Naive thymus-derived CD4-positive, alpha-beta T cell (primary cell): ENCODE data around the gene ZC2HC1B. TPM values are rescaled to one million over a fixed set of nuclear protein-coding genes. Genes with fewer than 3 reads are reported as not detected.
"Not testable (repeated sequence)": the region's sequence is repeated elsewhere in the genome, so short reads cannot be mapped to it uniquely, and the experiment has no call there.

Experiments used
- ATAC-seq: fragments of 150-1000 bp; cut with Tn5 transposase; 2 replicates; pipeline ENCODE4 v1.10.0; 2021; ENCODE audit warnings: mild to moderate bottlenecking, moderate library complexity
- CTCF ChIA-PET: fragments of 350-600 bp; sonication (Branson Sonifier 250); formaldehyde crosslinking; loops from one replicate; lab custom pipeline; 2021; ENCODE audit warnings: antibody characterized with exemption; lab: Charles Lee
- POLR2A ChIA-PET: fragments of 350-600 bp; sonication (Branson Sonifier 250); formaldehyde crosslinking; loops from one replicate; lab custom pipeline; 2021; ENCODE audit warnings: antibody characterized with exemption, inconsistent platforms; lab: Charles Lee
- DNase-seq, 9 donors: peaks; one replicate each; pipeline versions ENCODE4 v3.0.0 to v3.0.0-alpha.2; 2020 to 2022; ENCODE audit warnings: mixed read lengths in 1 of 9
- H3K27ac ChIP-seq: one replicate; pipeline ENCODE4 v1.7.0; 2013; ENCODE audit warnings: mild to moderate bottlenecking, low read depth, low read length, moderate library complexity
- H3K27me3 ChIP-seq, 2 donors: one replicate each; pipeline ENCODE4 v1.7.0; 2013; ENCODE audit warnings: low read length in 2 of 2, mild to moderate bottlenecking in 2 of 2, moderate library complexity in 2 of 2; ENCODE audit not compliant: control insufficient read depth in 2 of 2, insufficient read depth in 2 of 2
- H3K36me3 ChIP-seq, 3 experiments: 1 replicate in 2 of 3; 2 replicates in 1 of 3; pipeline ENCODE4 v1.7.0; 2013; ENCODE audit warnings: low read length in 3 of 3, mild to moderate bottlenecking in 3 of 3, moderate library complexity in 1 of 3; ENCODE audit not compliant: insufficient read depth in 3 of 3, control insufficient read depth in 2 of 3
- H3K4me1 ChIP-seq, 2 donors: one replicate each; pipeline ENCODE4 v1.7.0; 2013; ENCODE audit warnings: low read length in 2 of 2, mild to moderate bottlenecking in 2 of 2, moderate library complexity in 1 of 2; ENCODE audit not compliant: control insufficient read depth in 2 of 2, insufficient read depth in 2 of 2
- H3K4me3 ChIP-seq: 2 replicates; pipeline ENCODE4 v1.7.0; 2013; ENCODE audit warnings: mild to moderate bottlenecking, low read length
- H3K9me3 ChIP-seq, 3 experiments: 1 replicate in 2 of 3; 2 replicates in 1 of 3; pipeline ENCODE4 v1.7.0; 2013; ENCODE audit warnings: low read length in 3 of 3; ENCODE audit not compliant: control insufficient read depth in 2 of 3
- H3K27ac Mint-ChIP-seq, 9 donors: one replicate each; pipeline ENCODE4 v1.8.0; 2020 to 2022; ENCODE audit warnings: mixed read lengths in 9 of 9, mild to moderate bottlenecking in 8 of 9, moderate library complexity in 5 of 9, inconsistent platforms in 2 of 9
- H3K27me3 Mint-ChIP-seq, 5 donors: one replicate each; pipeline ENCODE4 v1.8.0; 2021 to 2022; ENCODE audit warnings: mixed read lengths in 5 of 5, mild to moderate bottlenecking in 1 of 5
- H3K36me3 Mint-ChIP-seq, 5 donors: one replicate each; pipeline ENCODE4 v1.8.0; 2020 to 2022; ENCODE audit warnings: mixed read lengths in 5 of 5, mild to moderate bottlenecking in 3 of 5, inconsistent platforms in 1 of 5
- H3K4me1 Mint-ChIP-seq, 7 donors: one replicate each; pipeline ENCODE4 v1.8.0; 2020 to 2022; ENCODE audit warnings: mixed read lengths in 7 of 7, mild to moderate bottlenecking in 3 of 7, inconsistent platforms in 1 of 7
- H3K4me3 Mint-ChIP-seq, 10 donors: one replicate each; pipeline ENCODE4 v1.8.0; 2020 to 2022; ENCODE audit warnings: mild to moderate bottlenecking in 10 of 10, mixed read lengths in 10 of 10, moderate library complexity in 6 of 10, inconsistent platforms in 2 of 10
- H3K9me3 Mint-ChIP-seq, 11 donors: one replicate each; pipeline ENCODE4 v1.8.0; 2020 to 2022; ENCODE audit warnings: mixed read lengths in 11 of 11, mild to moderate bottlenecking in 4 of 11, inconsistent platforms in 1 of 11, moderate library complexity in 1 of 11
- intact Hi-C, 2 donors: fragments of 100-400 bp; cut with micrococcal nuclease; formaldehyde crosslinking; loops; one replicate each; pipeline ENCODE4 v1.15.1; 2023
- polyA plus RNA-seq, 2 donors: library from polyadenylated mRNA; unstranded; fragments of 300-500 nt; fragmentation: Illumina TruSeq; gene quantifications; one replicate each; pipeline ENCODE4 v1.2.3, GENCODE V29; 2021
- total RNA-seq, 6 experiments: library from RNA in 5 of 6; stranded (reverse) in 5 of 6; gene quantifications; 1 replicate in 5 of 6; 2 replicates in 1 of 6; pipeline ENCODE4 v1.2.3 and lab custom pipeline; 2021 to 2026

Gene ZC2HC1B
- total and polyA plus RNA-seq, 7 experiments from 2014 or later: 0.49 TPM; not detected in 6

DNA sequence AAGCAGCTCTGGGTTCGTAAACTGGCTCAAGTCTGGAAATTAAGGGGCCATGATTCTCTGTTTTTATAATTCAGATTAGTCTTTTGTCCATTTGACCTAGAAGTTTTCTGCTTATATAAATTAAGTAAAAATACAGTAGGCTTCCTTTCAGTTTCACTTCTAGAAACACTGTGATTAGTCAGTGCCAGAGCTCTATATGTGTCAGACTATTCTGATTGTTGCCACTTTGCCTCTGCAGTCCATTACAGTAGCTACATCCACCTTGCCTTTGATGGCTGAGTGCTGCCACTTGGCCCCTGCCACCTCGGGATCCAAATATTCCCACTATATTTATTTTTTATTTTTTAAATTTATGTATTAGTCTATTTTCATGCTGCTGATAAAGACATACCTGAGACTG lies 7.9 kb downstream of the ZC2HC1B start:
- Mint-ChIP-seq H3K4me1 (peaks cover 0 to 13% (median 0%) of the 10 kb centered on the region in 7 donors), H3K27ac (peak overlapping the region in 1 of 9 donors; percentile 44), H3K27me3 (no peaks in the 10 kb centered on the region), H3K36me3 (peaks cover 3 to 23% (median 22%) of the 10 kb centered on the region in 5 donors), H3K9me3 (peaks cover 0 to 43% (median 15%) of the 10 kb centered on the region in 11 donors), H3K4me3 (no peak overlapping the region)
- no peaks in the 10 kb centered on the region for H3K4me1 ChIP-seq
- no peak overlapping the region for H3K27ac ChIP-seq
- H3K9me3 ChIP-seq: no peaks in the 10 kb centered on the region
- DNase-seq (no peak), ATAC-seq (no peak)
- H3K27me3 ChIP-seq: no peaks in the 10 kb centered on the region
- ChIA-PET POLR2A (no interaction called here), CTCF (no interaction called here)
- no peaks in the 10 kb centered on the region for H3K36me3 ChIP-seq
- no peak overlapping the region for H3K4me3 ChIP-seq
- intact Hi-C loops: no loop called here

DNA sequence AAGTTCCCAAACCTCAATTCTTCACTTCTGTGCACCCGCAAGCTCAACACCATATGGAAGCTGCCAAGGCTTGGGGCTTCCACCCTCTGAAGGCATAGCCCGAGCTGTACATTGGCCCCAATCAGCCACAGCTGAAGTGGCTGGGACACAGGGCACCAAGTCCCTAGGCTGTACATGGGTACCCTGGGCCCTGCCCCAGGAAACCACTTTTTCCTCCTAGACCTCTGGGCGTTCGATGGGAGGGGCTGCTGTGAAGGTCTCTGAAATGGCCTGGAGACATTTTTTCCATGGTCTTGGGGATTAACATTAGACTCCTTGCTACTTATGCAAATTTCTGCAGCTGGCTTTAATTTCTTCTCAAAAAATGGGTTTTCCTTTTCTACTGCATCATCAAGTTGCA lies 9.3 kb downstream of the ZC2HC1B start:
- POLR2A ChIA-PET, H3K4me3 ChIP-seq, H3K27me3 ChIP-seq, DNase-seq, H3K4me3 Mint-ChIP-seq, intact Hi-C loops, H3K9me3 ChIP-seq, H3K27ac Mint-ChIP-seq, H3K4me1 ChIP-seq, H3K27ac ChIP-seq, ATAC-seq, H3K36me3 ChIP-seq, H3K27me3 Mint-ChIP-seq: not testable (repeated sequence)
- CTCF ChIA-PET: interaction anchor here (0.6 kb wide), 1 partner anchor 488 kb away, joined by 3 read pairs; no protein-coding TSS in a partner anchor
- H3K9me3 Mint-ChIP-seq: peaks cover 0 to 43% (median 10%) of the 10 kb centered on the region in 11 donors
- peaks cover 0 to 16% (median 13%) of the 10 kb centered on the region in 5 donors for H3K36me3 Mint-ChIP-seq
- peaks cover 0 to 13% (median 0%) of the 10 kb centered on the region in 7 donors for H3K4me1 Mint-ChIP-seq

DNA sequence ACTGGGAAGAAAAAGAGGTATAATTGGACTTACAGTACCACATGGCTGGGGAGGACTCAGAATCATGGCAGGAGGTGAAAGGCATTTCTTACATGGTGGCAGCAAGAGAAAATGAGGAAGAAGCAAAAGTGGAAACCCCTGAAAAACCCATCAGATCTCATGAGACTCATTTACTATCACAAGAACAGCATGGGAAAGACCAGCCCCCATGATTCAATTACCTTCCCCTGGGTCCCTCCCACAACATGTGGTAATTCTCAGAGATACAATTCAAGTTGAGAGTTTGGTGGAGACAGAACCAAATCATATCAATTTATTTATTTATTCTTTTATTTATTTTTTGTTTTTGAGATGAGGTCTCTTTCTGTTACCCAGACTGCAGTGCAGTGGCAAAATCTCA lies 10.2 kb downstream of the ZC2HC1B start:
- CTCF ChIA-PET, H3K27ac ChIP-seq, H3K27me3 ChIP-seq, POLR2A ChIA-PET, H3K27me3 Mint-ChIP-seq, intact Hi-C loops, H3K36me3 ChIP-seq, DNase-seq, ATAC-seq, H3K27ac Mint-ChIP-seq, H3K4me3 ChIP-seq, H3K4me1 ChIP-seq, H3K4me3 Mint-ChIP-seq, H3K9me3 ChIP-seq: not testable (repeated sequence)
- Mint-ChIP-seq H3K9me3 (peaks cover 0 to 45% (median 10%) of the 10 kb centered on the region in 11 donors), H3K4me1 (peaks cover 0 to 13% (median 0%) of the 10 kb centered on the region in 7 donors), H3K36me3 (peaks cover 0 to 14% (median 8%) of the 10 kb centered on the region in 5 donors)

- Mint-ChIP-seq H3K4me3 (no peak overlapping the region), H3K27me3 (no peaks in the 10 kb centered on the region), H3K9me3 (peaks cover 0 to 40% (median 10%) of the 10 kb centered on the region in 11 donors), H3K36me3 (peaks cover 0 to 14% (median 8%) of the 10 kb centered on the region in 5 donors), H3K4me1 (peaks cover 0 to 6% (median 0%) of the 10 kb centered on the region in 7 donors), H3K27ac (no peak overlapping the region)
- H3K4me3 ChIP-seq: no peak overlapping the region
- no peaks in the 10 kb centered on the region for H3K4me1 ChIP-seq
- ATAC-seq: no peak
- H3K9me3 ChIP-seq: no peaks in the 10 kb centered on the region
- ChIA-PET CTCF (no interaction called here), POLR2A (no interaction called here)
- H3K36me3 ChIP-seq: no peaks in the 10 kb centered on the region
- intact Hi-C loops: no loop called here
- H3K27ac ChIP-seq: no peak overlapping the region
- DNase-seq: no peak
- no peaks in the 10 kb centered on the region for H3K27me3 ChIP-seq
Measured at GRCh38 chr6:143877584-143878271, 13.5 kb downstream of the ZC2HC1B start.

DNA sequence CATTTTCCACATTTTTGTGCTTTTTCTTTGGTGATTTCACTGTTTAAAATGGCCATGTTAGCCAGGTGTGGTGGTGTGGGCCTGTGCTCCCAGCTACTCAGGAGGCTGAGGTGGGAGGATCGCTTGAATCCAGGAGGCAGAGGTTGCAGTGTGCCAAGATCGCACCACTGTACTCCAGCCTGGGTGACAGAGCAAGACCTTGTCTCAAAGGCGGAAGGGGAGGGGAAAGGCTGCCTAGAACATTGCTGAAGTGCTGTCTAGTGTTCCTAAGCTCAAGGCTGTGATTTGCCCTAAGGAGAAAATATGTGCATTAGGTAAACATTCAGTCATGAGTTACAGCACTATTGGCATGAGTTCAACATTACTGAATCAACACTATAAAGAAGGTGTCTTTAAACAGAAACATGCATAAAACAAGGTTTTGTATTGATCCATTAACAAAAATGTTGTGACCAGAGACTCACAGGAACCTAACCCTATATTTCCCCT lies 14.0 kb downstream of the ZC2HC1B start:
- Histone ChIP-seq H3K4me1 (no peaks in the 10 kb centered on the region), H3K27me3 (no peaks in the 10 kb centered on the region), H3K27ac (no peak overlapping the region), H3K4me3 (no peak overlapping the region), H3K9me3 (no peaks in the 10 kb centered on the region), H3K36me3 (no peaks in the 10 kb centered on the region)
- intact Hi-C loops: no loop called here
- H3K36me3 Mint-ChIP-seq: peaks cover 0 to 14% (median 8%) of the 10 kb centered on the region in 5 donors
- peaks cover 0 to 1% (median 0%) of the 10 kb centered on the region in 7 donors for H3K4me1 Mint-ChIP-seq
- ChIA-PET CTCF (no interaction called here), POLR2A (no interaction called here)
- DNase-seq (no peak), ATAC-seq (no peak)
- H3K27me3 Mint-ChIP-seq: no peaks in the 10 kb centered on the region
- H3K4me3 Mint-ChIP-seq: peak overlapping the region in 1 of 10 donors; percentile 42
- peaks cover 0 to 40% (median 9%) of the 10 kb centered on the region in 11 donors for H3K9me3 Mint-ChIP-seq
- no peak overlapping the region for H3K27ac Mint-ChIP-seq

DNA sequence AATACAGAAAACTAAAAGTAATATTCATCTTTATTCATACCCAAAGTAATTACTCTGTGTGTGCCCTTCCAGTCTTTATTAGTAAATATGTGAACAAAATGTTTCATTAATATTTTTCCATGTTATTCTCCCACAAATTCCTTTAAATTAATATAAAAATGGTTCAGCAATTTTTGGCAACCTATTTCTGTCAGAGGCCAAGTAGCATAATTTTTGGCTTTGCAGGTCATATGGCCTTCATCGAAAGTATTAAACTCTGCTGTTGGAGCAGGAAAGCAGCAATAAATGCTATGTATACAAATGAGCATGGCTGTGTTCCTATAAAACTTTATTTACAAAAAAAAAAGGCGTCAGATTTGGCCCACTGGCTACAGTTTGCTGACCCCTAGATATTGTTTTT lies 16.1 kb downstream of the ZC2HC1B start:
- ChIA-PET POLR2A (no interaction called here), CTCF (no interaction called here)
- Mint-ChIP-seq H3K9me3 (peaks cover 0 to 27% (median 5%) of the 10 kb centered on the region in 11 donors), H3K27me3 (no peaks in the 10 kb centered on the region), H3K4me1 (no peaks in the 10 kb centered on the region), H3K36me3 (peaks cover 0 to 7% (median 3%) of the 10 kb centered on the region in 5 donors), H3K27ac (no peak overlapping the region), H3K4me3 (no peak overlapping the region)
- DNase-seq (no peak), ATAC-seq (no peak)
- Histone ChIP-seq H3K9me3 (no peaks in the 10 kb centered on the region), H3K36me3 (no peaks in the 10 kb centered on the region), H3K4me1 (no peaks in the 10 kb centered on the region), H3K4me3 (no peak overlapping the region), H3K27ac (no peak overlapping the region), H3K27me3 (no peaks in the 10 kb centered on the region)
- intact Hi-C loops: no loop called here
